GM11168 (cell line): ENCODE data around the gene ZNF491.
"Not testable (repeated sequence)": the region's sequence is repeated elsewhere in the genome, so short reads cannot be mapped to it uniquely, and the experiment has no call there.

Source experiments
- in situ Hi-C: fragments of 300-500 bp; cut with MboI; formaldehyde crosslinking; loops from one replicate; pipeline ENCODE4 v1.12.0; 2022; ENCODE audit warnings: low sequenced_read_pairs; ENCODE audit not compliant: unreplicated experiment

Gene ZNF491

GRCh38 chr19:11797491-11797890 is 832 bp upstream of the ZNF491 start:
- in situ Hi-C loops, result no loop called here

- in situ Hi-C loops, result no loop called here
Observed at GRCh38 chr19:11806354-11807098, 8.2 kb downstream of the ZNF491 start.

- in situ Hi-C loops, result no loop called here
Observed at GRCh38 chr19:11807099-11807380, 8.7 kb downstream of the ZNF491 start.

- in situ Hi-C loops, result no loop called here
Observed at GRCh38 chr19:11813703-11814028, 15.3 kb downstream of the ZNF491 start.

- in situ Hi-C loops, result no loop called here
Observed at GRCh38 chr19:11814029-11814699, 15.8 kb downstream of the ZNF491 start, which contains the start of gene ZNF440. TSS of gene ZNF440 (plus strand) at chr19:11814273. CDS start at chr19:11814448, 175 bp downstream.

GRCh38 chr19:11814700-11815035 is 16.3 kb downstream of the ZNF491 start:
- in situ Hi-C loops, result no loop called here

GRCh38 chr19:11821474-11822109 is 23.3 kb downstream of the ZNF491 start:
- in situ Hi-C loops, result no loop called here

- in situ Hi-C loops, result not testable (repeated sequence)
Observed at GRCh38 chr19:11828957-11829876, 30.9 kb downstream of the ZNF491 start.

GRCh38 chr19:11832253-11832912 is 34.1 kb downstream of the ZNF491 start:
- in situ Hi-C loops, result no loop called here

GRCh38 chr19:11833541-11833940 is 35.2 kb downstream of the ZNF491 start:
- in situ Hi-C loops, result no loop called here

- in situ Hi-C loops, result not testable (repeated sequence)
Observed at GRCh38 chr19:11835626-11836066, 37.3 kb downstream of the ZNF491 start.

GRCh38 chr19:11843722-11844121 is 45.4 kb downstream of the ZNF491 start:
- in situ Hi-C loops, result no loop called here

GRCh38 chr19:11847615-11848014 is 49.3 kb downstream of the ZNF491 start:
- in situ Hi-C loops, result not testable (repeated sequence)

GRCh38 chr19:11848200-11848593 is 49.9 kb downstream of the ZNF491 start:
- in situ Hi-C loops, result no loop called here

GRCh38 chr19:11848594-11849469 is 50.5 kb downstream of the ZNF491 start, which contains the start of gene ZNF439:
TSS of gene ZNF439 (plus strand) at chr19:11848726. CDS start at chr19:11848868, 142 bp downstream.
- in situ Hi-C loops, result no loop called here

- in situ Hi-C loops, result not testable (repeated sequence)
Observed at GRCh38 chr19:11850289-11850688, 52.0 kb downstream of the ZNF491 start.

- in situ Hi-C loops, result no loop called here
Observed at GRCh38 chr19:11853358-11853757, 55.0 kb downstream of the ZNF491 start.

- in situ Hi-C loops, result no loop called here
Observed at GRCh38 chr19:11856596-11857250, 58.4 kb downstream of the ZNF491 start.
